H1 (cell line): Measurements from ENCODE around the gene GRIK1. TPM values are rescaled to one million over a fixed set of nuclear protein-coding genes. Genes with fewer than 3 reads are reported as not detected.

Experiments
- CTCF ChIA-PET: fragments of 300-600 bp; sonication (Branson Sonifier 250); formaldehyde crosslinking; loops from one replicate; lab custom pipeline; 2021; ENCODE audit not compliant: partially characterized antibody; lab: Charles Lee
- POLR2A ChIA-PET: fragments of 300-600 bp; sonication (Branson Sonifier 250); formaldehyde crosslinking; loops from one replicate; lab custom pipeline; 2021; ENCODE audit warnings: inconsistent platforms; ENCODE audit not compliant: partially characterized antibody; lab: Charles Lee
- DNase-seq, 2 experiments: peaks; one replicate each; pipeline versions ENCODE4 v3.0.0 to v3.0.0-alpha.2; 2010 to 2022; ENCODE audit warnings: low spot score in 2 of 2, low read depth in 1 of 2, mixed read lengths in 1 of 2
- FAIRE-seq: peaks from 2 replicates; lab custom pipeline; 2011; peaks lifted over from hg19 to GRCh38; lab: Jason Lieb, UNC
- H2AFZ ChIP-seq: 2 replicates; pipeline ENCODE4 v1.8.1; 2012; ENCODE audit warnings: low read length, inconsistent platforms
- H2AK5ac ChIP-seq: 2 replicates; pipeline ENCODE4 v1.6.1; 2013; ENCODE audit warnings: low read depth, low read length
- H2BK120ac ChIP-seq: replicated peaks from 2 replicates; pipeline ENCODE3; 2013; ENCODE audit warnings: low read depth, low read length, inconsistent platforms
- H2BK12ac ChIP-seq: 2 replicates; pipeline ENCODE4 v1.6.1; 2013; ENCODE audit warnings: low read depth, low read length
- H2BK15ac ChIP-seq: 2 replicates; pipeline ENCODE4 v1.6.1; 2013; ENCODE audit warnings: low read length
- H2BK20ac ChIP-seq: 2 replicates; pipeline ENCODE4 v1.6.1; 2013; ENCODE audit warnings: low read length
- H2BK5ac ChIP-seq: 2 replicates; pipeline ENCODE4 v1.6.1; 2013; ENCODE audit warnings: low read depth, low read length
- H3K14ac ChIP-seq: 2 replicates; pipeline ENCODE4 v1.6.1; 2013; ENCODE audit warnings: inconsistent platforms; ENCODE audit not compliant: insufficient read length
- H3K18ac ChIP-seq: 2 replicates; pipeline ENCODE4 v1.6.1; 2013; ENCODE audit warnings: low read length; ENCODE audit errors: extremely low read depth
- H3K23ac ChIP-seq: 2 replicates; pipeline ENCODE4 v1.6.1; 2013; ENCODE audit warnings: inconsistent platforms; ENCODE audit not compliant: insufficient read length
- H3K23me2 ChIP-seq: 2 replicates; pipeline ENCODE4 v1.6.1; 2013; ENCODE audit warnings: low read depth, low read length
- H3K27ac ChIP-seq: 2 replicates; pipeline ENCODE4 v1.6.1; 2011; ENCODE audit warnings: low read depth, low read length, inconsistent platforms
- H3K27me3 ChIP-seq, 4 experiments: replicated peaks in 1 of 4; 1 replicate in 1 of 4; 2 replicates in 3 of 4; pipeline versions ENCODE4 v1.6.1 to v1.8.1; 2011 to 2013; ENCODE audit warnings: low read length in 3 of 4, mild to moderate bottlenecking in 3 of 4, inconsistent platforms in 2 of 4, mixed read lengths in 2 of 4, moderate library complexity in 1 of 4; ENCODE audit not compliant: control insufficient read depth in 3 of 4, insufficient read depth in 3 of 4; ENCODE audit errors: extremely low read depth in 1 of 4
- H3K36me3 ChIP-seq, 4 experiments: 2 replicates each; pipeline versions ENCODE4 v1.6.1 to v1.8.1; 2011 to 2013; ENCODE audit warnings: mild to moderate bottlenecking in 4 of 4, low read length in 3 of 4, moderate library complexity in 2 of 4, control low read depth in 1 of 4, inconsistent platforms in 1 of 4; ENCODE audit not compliant: insufficient read depth in 4 of 4, control insufficient read depth in 2 of 4
- H3K4ac ChIP-seq: replicated peaks from 2 replicates; pipeline ENCODE3; 2013; ENCODE audit warnings: low read length, low read depth, mixed read lengths, inconsistent platforms; ENCODE audit not compliant: insufficient read length
- H3K4me1 ChIP-seq, 4 experiments: replicated peaks in 1 of 4; 1 replicate in 1 of 4; 2 replicates in 3 of 4; pipeline versions ENCODE4 v1.6.1 to v1.8.1; 2011 to 2013; ENCODE audit warnings: low read length in 3 of 4, inconsistent platforms in 2 of 4, mixed read lengths in 1 of 4; ENCODE audit not compliant: insufficient read depth in 4 of 4, control insufficient read depth in 3 of 4
- H3K4me2 ChIP-seq, 2 experiments: 2 replicates each; pipeline versions ENCODE4 v1.6.1 to v1.8.1; 2011 to 2013; ENCODE audit warnings: low read depth in 2 of 2, low read length in 2 of 2, control low read depth in 1 of 2, inconsistent platforms in 1 of 2, mild to moderate bottlenecking in 1 of 2; ENCODE audit not compliant: insufficient read depth in 1 of 2
- H3K4me3 ChIP-seq, 4 experiments: fragments of 200-600, 300-600 bp in 1 of 4; sonication (generic), shearing (Covaris generic), sonication (Bioruptor Twin) in 1 of 4; 2 replicates each; pipeline versions ENCODE4 v1.5.1 to v1.8.1; 2011 to 2016; ENCODE audit warnings: low read length in 4 of 4, low read depth in 3 of 4, control low read depth in 2 of 4, inconsistent platforms in 2 of 4, mild to moderate bottlenecking in 2 of 4, mixed read lengths in 1 of 4, moderate library complexity in 1 of 4; ENCODE audit not compliant: insufficient read depth in 2 of 4; ENCODE audit errors: extremely low read depth in 1 of 4
- H3K56ac ChIP-seq: replicated peaks from 2 replicates; pipeline ENCODE3; 2013; ENCODE audit warnings: low read depth, mild to moderate bottlenecking, mixed read lengths, low read length, inconsistent platforms; ENCODE audit not compliant: insufficient read length
- H3K79me1 ChIP-seq: 2 replicates; pipeline ENCODE4 v1.6.1; 2013; ENCODE audit warnings: low read depth, low read length, control low read depth
- H3K79me2 ChIP-seq, 2 experiments: 2 replicates each; pipeline versions ENCODE4 v1.6.1 to v1.8.1; 2012 to 2013; ENCODE audit warnings: low read length in 2 of 2, mild to moderate bottlenecking in 2 of 2, inconsistent platforms in 1 of 2; ENCODE audit not compliant: insufficient read depth in 2 of 2, control insufficient read depth in 1 of 2
- H3K9ac ChIP-seq, 4 experiments: replicated peaks in 1 of 4; 1 replicate in 1 of 4; 2 replicates in 3 of 4; pipeline versions ENCODE4 v1.6.1 to v1.8.1; 2011 to 2013; ENCODE audit warnings: low read depth in 3 of 4, low read length in 3 of 4, control low read depth in 2 of 4, mild to moderate bottlenecking in 2 of 4, moderate library complexity in 2 of 4, inconsistent platforms in 1 of 4; ENCODE audit errors: extremely low read depth in 1 of 4
- H3K9me3 ChIP-seq, 2 experiments: 2 replicates each; pipeline versions ENCODE4 v1.6.1 to v1.8.1; 2012 to 2013; ENCODE audit warnings: mild to moderate bottlenecking in 2 of 2, moderate library complexity in 2 of 2, control low read depth in 1 of 2, inconsistent platforms in 1 of 2, low read depth in 1 of 2, low read length in 1 of 2, mixed read lengths in 1 of 2; ENCODE audit not compliant: insufficient read depth in 2 of 2
- H4K20me1 ChIP-seq, 2 experiments: replicated peaks in 1 of 2; 2 replicates each; pipeline versions ENCODE3 to v1.8.1; 2011 to 2013; ENCODE audit warnings: inconsistent platforms in 2 of 2, low read length in 2 of 2, mild to moderate bottlenecking in 1 of 2; ENCODE audit not compliant: insufficient read depth in 2 of 2, control insufficient read depth in 1 of 2
- H4K5ac ChIP-seq: 2 replicates; pipeline ENCODE4 v1.6.1; 2013; ENCODE audit warnings: low read length, low read depth, mixed read lengths, inconsistent platforms; ENCODE audit not compliant: insufficient read length
- H4K8ac ChIP-seq: 2 replicates; pipeline ENCODE4 v1.8.0; 2013; ENCODE audit warnings: mild to moderate bottlenecking, moderate library complexity, low read length, inconsistent platforms; ENCODE audit not compliant: insufficient read depth; ENCODE audit errors: extremely low read depth
- H4K91ac ChIP-seq: replicated peaks from 2 replicates; pipeline ENCODE3; 2013; ENCODE audit warnings: low read length, mixed read lengths, inconsistent platforms; ENCODE audit not compliant: insufficient read length
- CBX5 ChIP-seq: fragments of 300-800, 300-1000 bp; sonication (generic); IDR thresholded peaks from 2 replicates; pipeline ENCODE4 v1.7.1; 2016; ENCODE audit warnings: antibody characterized with exemption, low read length, low read depth
- CHD1 ChIP-seq: IDR thresholded peaks from 2 replicates; pipeline ENCODE4 v1.6.1; 2012; ENCODE audit warnings: low read depth, low read length, improper control_type of control experiment
- CREB1 ChIP-seq: IDR thresholded peaks from 2 replicates; pipeline ENCODE4 v1.6.1; 2012; ENCODE audit warnings: inconsistent platforms
- CTBP2 ChIP-seq: IDR thresholded peaks from 2 replicates; pipeline ENCODE4 v1.7.0; 2011; ENCODE audit warnings: borderline replicate concordance, mild to moderate bottlenecking, moderate library complexity, mixed read lengths, low read length; ENCODE audit not compliant: insufficient read depth, insufficient read length
- EZH2 ChIP-seq: fragments of 200-600 bp; sonication (generic); IDR thresholded peaks from 2 replicates; pipeline ENCODE4 v1.7.1; 2012; ENCODE audit warnings: low read depth, mild to moderate bottlenecking, moderate library complexity, low read length, inconsistent platforms; ENCODE audit not compliant: severe bottlenecking
- KDM1A ChIP-seq: fragments of 200-600, 300-600 bp; sonication (generic); IDR thresholded peaks from 2 replicates; pipeline ENCODE4 v1.7.1; 2016; ENCODE audit warnings: mild to moderate bottlenecking, low read length, borderline replicate concordance
- POLR2A ChIP-seq, 2 experiments: IDR thresholded peaks; 1 replicate in 1 of 2; 2 replicates in 1 of 2; pipeline ENCODE4 v1.6.1; 2011; ENCODE audit warnings: low read depth in 2 of 2, low read length in 2 of 2, mild to moderate bottlenecking in 2 of 2; ENCODE audit errors: control extremely low read depth in 1 of 2
- POU5F1 ChIP-seq: IDR thresholded peaks from 2 replicates; pipeline ENCODE4 v1.6.1; 2011; ENCODE audit warnings: low read depth, mild to moderate bottlenecking, low read length, moderate library complexity
- SIN3A ChIP-seq, 2 experiments: IDR thresholded peaks in 1 of 2; conservative IDR thresholded peaks in 1 of 2; 2 replicates each; pipeline ENCODE4 v1.6.1; 2011 to 2012; ENCODE audit warnings: low read length in 2 of 2, improper control_type of control experiment in 1 of 2, low read depth in 1 of 2, mild to moderate bottlenecking in 1 of 2
- SP4 ChIP-seq: IDR thresholded peaks from 2 replicates; pipeline ENCODE4 v1.6.1; 2012; ENCODE audit warnings: low read length, inconsistent platforms
- SUZ12 ChIP-seq: fragments of 200-600 bp; sonication (generic); IDR thresholded peaks from 2 replicates; pipeline ENCODE4 v1.6.1; 2012; ENCODE audit warnings: mild to moderate bottlenecking, inconsistent platforms, low read length, moderate library complexity, mixed read lengths
- TAF1 ChIP-seq: IDR thresholded peaks from 2 replicates; pipeline ENCODE4 v1.6.1; 2011; ENCODE audit warnings: mild to moderate bottlenecking, low read depth, low read length
- TAF7 ChIP-seq: optimal IDR thresholded peaks from 2 replicates; pipeline ENCODE3; 2011; ENCODE audit warnings: low read depth, mild to moderate bottlenecking, inconsistent platforms, low read length, moderate library complexity, borderline replicate concordance
- TBP ChIP-seq: IDR thresholded peaks from 2 replicates; pipeline ENCODE4 v1.6.1; 2011; ENCODE audit warnings: low read depth, low read length, improper control_type of control experiment
- YY1 ChIP-seq: IDR thresholded peaks from 2 replicates; pipeline ENCODE4 v1.6.1; 2011; ENCODE audit warnings: low read depth, mild to moderate bottlenecking, low read length
- ZNF274 ChIP-seq: IDR thresholded peaks from 2 replicates; pipeline ENCODE4 v1.7.0; 2012; ENCODE audit warnings: low read length, borderline replicate concordance; ENCODE audit errors: extremely low read depth
- WGBS, 2 experiments: shearing (Covaris generic) in 1 of 2; methylation state at CpG; one replicate each; pipeline versions ENCODE4 v1.1.6 to v1.1.7; 2013 to 2015; ENCODE audit warnings: low lambda C conversion rate in 2 of 2, mixed read lengths in 2 of 2, inconsistent platforms in 1 of 2, low coverage in 1 of 2, missing lambda C conversion rate in 1 of 2; ENCODE audit not compliant: insufficient replicate concordance in 2 of 2, insufficient coverage in 1 of 2, insufficient read length in 1 of 2; ENCODE audit errors: extremely low coverage in 1 of 2, missing lambda C conversion rate in 1 of 2; 5-methylcytosine and 5-hydroxymethylcytosine counted together
- polyA plus RNA-seq, 7 experiments: library from polyadenylated mRNA; depleted of rRNA in 3 of 7; stranded (reverse) in 5 of 7; unstranded in 2 of 7; fragments of >200 nt in 5 of 7; fragments of 200-250 nt in 2 of 7; gene quantifications; 1 replicate in 5 of 7; 2 replicates in 1 of 7; 4 replicates in 1 of 7; pipeline versions ENCODE4 v1.2.1 to v1.2.3, GENCODE V29; 2011 to 2013; ENCODE audit warnings: missing spikeins in 2 of 7, mixed read lengths in 2 of 7
- total RNA-seq: library from RNA; stranded (reverse); fragmentation: NEBNext Ultra II Directional; extraction: Animal tissue kit (Norgen Biotek cat#: 25700); gene quantifications from 2 replicates; pipeline ENCODE4 v1.2.1, GENCODE V29; 2021

The GRIK1 gene
- total and polyA plus RNA-seq, 2 of the 8 experiments (the other 6 are each of a cell fraction or from before 2014, with no cell fraction given), result 0.11 to 0.32 TPM

DNA sequence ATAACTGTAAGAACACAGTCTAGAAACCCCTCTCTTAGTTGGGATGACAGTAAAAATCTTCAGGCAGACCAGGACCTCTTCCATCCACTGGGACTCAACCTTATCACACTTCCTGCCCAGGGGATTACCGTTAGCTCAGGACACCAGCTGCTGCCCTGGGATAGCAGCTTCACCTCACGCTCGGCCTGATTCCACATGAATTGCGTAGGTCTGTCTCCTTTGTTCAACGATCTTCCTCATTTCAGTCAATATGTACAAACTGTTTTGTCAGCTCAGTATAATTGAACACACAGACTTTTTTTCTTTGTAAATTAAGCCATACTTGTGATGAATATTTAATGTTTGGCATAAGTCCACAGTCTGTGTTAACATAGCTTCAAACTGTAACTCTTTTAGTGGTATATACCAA lies 290.4 kb downstream of the GRIK1 start:
- Histone ChIP-seq H3K27me3 (no peaks in the 10 kb centered on the region), H4K91ac (no peak overlapping the region), H3K79me2 (no peaks in the 10 kb centered on the region), H2BK5ac (no peak overlapping the region), H4K20me1 (no peaks in the 10 kb centered on the region), H3K4ac (no peak overlapping the region), H3K36me3 (no peaks in the 10 kb centered on the region), H2BK12ac (no peak overlapping the region), H3K14ac (no peak overlapping the region), H2BK20ac (no peak overlapping the region), H3K4me3 (no peak overlapping the region), H3K23ac (no peak overlapping the region), H3K27ac (no peak overlapping the region), H3K4me1 (no peaks in the 10 kb centered on the region), H2BK120ac (no peak overlapping the region), H4K5ac (no peak overlapping the region), H3K56ac (no peak overlapping the region), H4K8ac (no peak overlapping the region), H2BK15ac (no peak overlapping the region), H2AK5ac (no peak overlapping the region), H3K9ac (no peak overlapping the region), H3K18ac (no peak overlapping the region), H3K9me3 (no peaks in the 10 kb centered on the region), H3K23me2 (no peaks in the 10 kb centered on the region), H2AFZ (no peak overlapping the region), H3K4me2 (no peak overlapping the region), H3K79me1 (no peaks in the 10 kb centered on the region)
- DNase-seq (no peak), FAIRE-seq (no peak)
- ChIA-PET CTCF (interaction anchor here (0.6 to 0.7 kb wide), 3 partner anchors 104 to 1631 kb away, joined by 3 to 4 read pairs (median 4); no protein-coding TSS in a partner anchor), POLR2A (no interaction called here)
- WGBS, 2 experiments, result 89% methylated on average over 5 of the region's 5 CpGs; no CpG with 5 or more reads in 1 of the 2 experiments
- TF ChIP-seq CBX5 (no peak), CTBP2 (no peak), CREB1 (no peak), YY1 (no peak), KDM1A (no peak), EZH2 (no peak), ZNF274 (no peak), CHD1 (no peak), TAF7 (no peak), SUZ12 (no peak), TAF1 (no peak), POU5F1 (no peak), SP4 (no peak), POLR2A (IDR thresholded peaks at IDR 0.05; ENCODE audit: control extremely low read depth in 1 of 2, low read depth in 2 of 2, low read length in 2 of 2) (no peak), SIN3A (conservative IDR thresholded peaks at IDR 0.05 in 1 of 2, IDR thresholded peaks at IDR 0.05 in 1 of 2; ENCODE audit: low read depth in 1 of 2, low read length in 2 of 2) (no peak), TBP (no peak)
